ENCODE data around the gene MAP2K2.

The MAP2K2 gene

GRCh38 chr19:4042731-4043082 is 81.2 kb downstream of the MAP2K2 start:
- peak overlapping the region; percentile 20; the same call in 1 of the 2 replicates for H3K4me3 ChIP-seq (ENCODE audit: low read depth, low read length)
- TF ChIP-seq, protein P1, sequence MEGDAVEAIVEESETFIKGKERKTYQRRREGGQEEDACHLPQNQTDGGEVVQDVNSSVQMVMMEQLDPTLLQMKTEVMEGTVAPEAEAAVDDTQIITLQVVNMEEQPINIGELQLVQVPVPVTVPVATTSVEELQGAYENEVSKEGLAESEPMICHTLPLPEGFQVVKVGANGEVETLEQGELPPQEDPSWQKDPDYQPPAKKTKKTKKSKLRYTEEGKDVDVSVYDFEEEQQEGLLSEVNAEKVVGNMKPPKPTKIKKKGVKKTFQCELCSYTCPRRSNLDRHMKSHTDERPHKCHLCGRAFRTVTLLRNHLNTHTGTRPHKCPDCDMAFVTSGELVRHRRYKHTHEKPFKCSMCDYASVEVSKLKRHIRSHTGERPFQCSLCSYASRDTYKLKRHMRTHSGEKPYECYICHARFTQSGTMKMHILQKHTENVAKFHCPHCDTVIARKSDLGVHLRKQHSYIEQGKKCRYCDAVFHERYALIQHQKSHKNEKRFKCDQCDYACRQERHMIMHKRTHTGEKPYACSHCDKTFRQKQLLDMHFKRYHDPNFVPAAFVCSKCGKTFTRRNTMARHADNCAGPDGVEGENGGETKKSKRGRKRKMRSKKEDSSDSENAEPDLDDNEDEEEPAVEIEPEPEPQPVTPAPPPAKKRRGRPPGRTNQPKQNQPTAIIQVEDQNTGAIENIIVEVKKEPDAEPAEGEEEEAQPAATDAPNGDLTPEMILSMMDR (IDR thresholded peaks at IDR 0.05; ENCODE audit: control insufficient read depth, extremely low read depth, insufficient read depth): no peak
- no peak for DNase-seq (ENCODE audit: low read depth)

DNA sequence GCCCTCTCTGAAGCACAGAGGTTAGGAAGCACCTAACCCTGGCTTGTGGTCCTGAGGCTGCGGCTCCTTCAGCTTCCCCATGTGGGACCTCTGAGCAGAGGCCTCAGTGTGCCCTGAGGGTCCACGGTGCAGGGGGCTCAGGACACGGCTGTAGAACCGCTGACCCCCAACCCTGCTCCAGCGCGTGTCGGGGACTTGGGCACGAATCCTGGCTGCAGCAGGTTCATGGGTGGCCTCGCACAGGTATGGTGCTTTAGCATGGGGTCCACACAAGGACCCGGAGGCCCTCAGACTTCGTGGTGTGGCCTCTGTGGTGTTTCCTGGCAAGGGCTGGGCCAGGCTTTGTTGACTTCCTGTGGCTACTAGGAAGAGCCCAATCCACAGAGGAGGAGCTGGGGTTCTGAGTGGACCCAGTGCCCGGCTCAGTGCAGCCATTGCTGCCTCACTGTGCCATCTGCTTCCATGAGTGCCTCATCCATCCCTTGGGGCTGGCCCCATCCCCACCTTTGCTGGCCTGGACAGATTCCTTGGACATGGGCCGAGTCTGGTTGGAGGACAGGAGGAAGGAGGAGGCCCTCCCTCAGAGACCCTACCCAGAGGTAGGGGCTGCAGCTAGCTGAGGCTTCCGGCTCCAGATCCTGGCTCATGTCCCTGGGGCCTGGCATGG is 81.7 kb downstream of the MAP2K2 start:
- peak overlapping the region; percentile 20; the same call in 1 of the 2 replicates for H3K4me3 ChIP-seq (ENCODE audit: low read depth, low read length)
- TF ChIP-seq, protein P1 (IDR thresholded peaks at IDR 0.05; ENCODE audit: control insufficient read depth, extremely low read depth, insufficient read depth): no peak
- DNase-seq (ENCODE audit: low read depth): no peak

Measured in LNCaP clone FGC (cell line).